Measurements from ENCODE around the gene MKI67.

- TF ChIP-seq CTCF (IDR thresholded peaks at IDR 0.05; ENCODE audit: low read depth, low read length): no peak
- TF ChIP-seq POLR2A (IDR thresholded peaks at IDR 0.05; ENCODE audit: extremely low read depth, insufficient read length): no peak
- TF ChIP-seq MAX (IDR thresholded peaks at IDR 0.05; ENCODE audit: low read depth, low read length): no peak
- TF ChIP-seq MYC (IDR thresholded peaks at IDR 0.05; ENCODE audit: low read depth, low read length): no peak
These were observed 26.7 kb upstream of the MKI67 start for GRCh38 chr10:128152741-128153580.
